HFFc6 (cell line): Measurements from ENCODE around the gene P4HTM. TPM values are rescaled to one million over a fixed set of nuclear protein-coding genes. Genes with fewer than 3 reads are reported as not detected.

Experiments used
- DNase-seq: peaks from one replicate; pipeline ENCODE4 v3.0.0-alpha.2; 2018
- H3K27ac Mint-ChIP-seq: 2 replicates; pipeline ENCODE4 v1.8.0; 2020; ENCODE audit warnings: mild to moderate bottlenecking, mixed read lengths
- H3K27me3 Mint-ChIP-seq: 2 replicates; pipeline ENCODE4 v1.8.0; 2021; ENCODE audit warnings: mild to moderate bottlenecking, moderate library complexity, mixed read lengths; ENCODE audit not compliant: insufficient read depth
- H3K36me3 Mint-ChIP-seq: 2 replicates; pipeline ENCODE4 v1.8.0; 2021; ENCODE audit warnings: low read depth, mixed read lengths
- H3K4me1 Mint-ChIP-seq: 2 replicates; pipeline ENCODE4 v1.8.0; 2020; ENCODE audit warnings: low read depth, mixed read lengths
- H3K4me3 Mint-ChIP-seq: 2 replicates; pipeline ENCODE4 v1.8.0; 2020; ENCODE audit warnings: mild to moderate bottlenecking, moderate library complexity, mixed read lengths
- H3K9me3 Mint-ChIP-seq: 2 replicates; pipeline ENCODE4 v1.8.0; 2020; ENCODE audit warnings: mild to moderate bottlenecking, mixed read lengths
- CTCF ChIP-seq: fragments of 200-600 bp; sonication (generic); IDR thresholded peaks from 2 replicates; pipeline ENCODE4 v1.5.0; 2021; ENCODE audit warnings: antibody characterized with exemption, mild to moderate bottlenecking
- total RNA-seq, 6 experiments: library from RNA; stranded (reverse); fragmentation: NEBNext Ultra II Directional; extraction: Animal tissue kit (Norgen Biotek cat#: 25700); gene quantifications; 2 replicates in 1 of 6; 3 replicates in 5 of 6; pipeline ENCODE4 v1.2.3, GENCODE V29; 2021

The P4HTM gene
- total RNA-seq, 6 experiments from 2014 or later: 29.1 to 41.4 (median 31.6) TPM

GRCh38 chr3:48962939-48963338 lies 27.1 kb upstream of the P4HTM start:
- TF ChIP-seq CTCF: no peak
- Mint-ChIP-seq H3K27ac (no peak overlapping the region), H3K27me3 (no peaks in the 10 kb centered on the region; the same call in 1 of the 2 replicates), H3K4me1 (no peaks in the 10 kb centered on the region), H3K9me3 (no peaks in the 10 kb centered on the region), H3K36me3 (peaks cover 6% of the 10 kb centered on the region), H3K4me3 (no peak overlapping the region)
- DNase-seq: no peak

- no peak for TF ChIP-seq CTCF
- Mint-ChIP-seq H3K4me3 (no peak overlapping the region), H3K27ac (no peak overlapping the region), H3K36me3 (peaks cover 6% of the 10 kb centered on the region), H3K9me3 (no peaks in the 10 kb centered on the region), H3K27me3 (no peaks in the 10 kb centered on the region; the same call in 1 of the 2 replicates), H3K4me1 (no peaks in the 10 kb centered on the region)
- no peak for DNase-seq
Measured at GRCh38 chr3:48963591-48963990, 26.4 kb upstream of the P4HTM start.

- TF ChIP-seq CTCF: no peak
- no peak overlapping the region for H3K27ac Mint-ChIP-seq
- no peaks in the 10 kb centered on the region for H3K4me1 Mint-ChIP-seq
- peaks cover 18% of the 10 kb centered on the region for H3K36me3 Mint-ChIP-seq
- no peaks in the 10 kb centered on the region for H3K27me3 Mint-ChIP-seq
- no peak for DNase-seq
- H3K9me3 Mint-ChIP-seq: no peaks in the 10 kb centered on the region
- no peak overlapping the region for H3K4me3 Mint-ChIP-seq
Measured at GRCh38 chr3:48966367-48966766, 23.7 kb upstream of the P4HTM start.

- no peak overlapping the region for H3K27ac Mint-ChIP-seq
- DNase-seq: no peak
- peaks cover 23% of the 10 kb centered on the region for H3K36me3 Mint-ChIP-seq
- TF ChIP-seq CTCF: no peak
- H3K27me3 Mint-ChIP-seq: no peaks in the 10 kb centered on the region
- no peak overlapping the region for H3K4me3 Mint-ChIP-seq
- no peaks in the 10 kb centered on the region for H3K9me3 Mint-ChIP-seq
- H3K4me1 Mint-ChIP-seq: no peaks in the 10 kb centered on the region
Measured at GRCh38 chr3:48966876-48967361, 23.1 kb upstream of the P4HTM start.

GRCh38 chr3:48970586-48970985 lies 19.5 kb upstream of the P4HTM start:
- Mint-ChIP-seq H3K27me3 (no peaks in the 10 kb centered on the region), H3K36me3 (peaks cover 38% of the 10 kb centered on the region), H3K27ac (no peak overlapping the region), H3K4me3 (no peak overlapping the region), H3K9me3 (no peaks in the 10 kb centered on the region), H3K4me1 (no peaks in the 10 kb centered on the region)
- TF ChIP-seq CTCF: no peak
- DNase-seq: no peak
